ENCODE results near the gene EXOC6.
"Not testable (repeated sequence)": the region's sequence is repeated elsewhere in the genome, so short reads cannot be mapped to it uniquely, and the experiment has no call there.

EXOC6 gene

GRCh38 chr10:93080350-93081046 is 232.2 kb downstream of the EXOC6 start:
- no peak for DNase-seq (ENCODE audit: low read depth)

- no peak for DNase-seq (ENCODE audit: low read depth)
Observed at GRCh38 chr10:93081318-93081717, 233.0 kb downstream of the EXOC6 start.

- no peak for DNase-seq (ENCODE audit: low read depth)
Observed at GRCh38 chr10:93081834-93082233, 233.5 kb downstream of the EXOC6 start.

- no peak for DNase-seq (ENCODE audit: low read depth)
Observed at GRCh38 chr10:93083743-93084539, 235.6 kb downstream of the EXOC6 start.

GRCh38 chr10:93085272-93085859 is 237.0 kb downstream of the EXOC6 start:
- DNase-seq (ENCODE audit: low read depth), result no peak

- no peak for DNase-seq (ENCODE audit: low read depth)
Observed at GRCh38 chr10:93086289-93086688, 238.0 kb downstream of the EXOC6 start.

GRCh38 chr10:93087846-93088245 is 239.5 kb downstream of the EXOC6 start:
- DNase-seq (ENCODE audit: low read depth), result no peak

- no peak for DNase-seq (ENCODE audit: low read depth)
Observed at GRCh38 chr10:93088466-93088865, 240.1 kb downstream of the EXOC6 start.

GRCh38 chr10:93090619-93091018 is 242.3 kb downstream of the EXOC6 start:
- no peak for DNase-seq (ENCODE audit: low read depth)

GRCh38 chr10:93091960-93092359 is 243.6 kb downstream of the EXOC6 start:
- DNase-seq (ENCODE audit: low read depth), result no peak

- no peak for DNase-seq (ENCODE audit: low read depth)
Observed at GRCh38 chr10:93095225-93095624, 246.9 kb downstream of the EXOC6 start.

GRCh38 chr10:93096901-93097300 is 248.6 kb downstream of the EXOC6 start:
- no peak for DNase-seq (ENCODE audit: low read depth)

- DNase-seq (ENCODE audit: low read depth), result no peak
Observed at GRCh38 chr10:93097386-93097785, 249.1 kb downstream of the EXOC6 start.

GRCh38 chr10:93098816-93099215 is 250.5 kb downstream of the EXOC6 start:
- DNase-seq (ENCODE audit: low read depth), result no peak

- no peak for DNase-seq (ENCODE audit: low read depth)
Observed at GRCh38 chr10:93099670-93100069, 251.3 kb downstream of the EXOC6 start.

GRCh38 chr10:93101148-93101547 is 252.8 kb downstream of the EXOC6 start:
- DNase-seq (ENCODE audit: low read depth), result not testable (repeated sequence)

- no peak for DNase-seq (ENCODE audit: low read depth)
Observed at GRCh38 chr10:93103953-93104352, 255.6 kb downstream of the EXOC6 start.

- no peak for DNase-seq (ENCODE audit: low read depth)
Observed at GRCh38 chr10:93106631-93107072, 258.3 kb downstream of the EXOC6 start.

Data from T-helper 22 cell (primary cell).